ENCODE measurements around the gene TMEM222. TPM values are rescaled to one million over a fixed set of nuclear protein-coding genes. Genes with fewer than 3 reads are reported as not detected.

The TMEM222 gene
- total RNA-seq, 1 experiment from 2014 or later = 57.4 TPM

DNA sequence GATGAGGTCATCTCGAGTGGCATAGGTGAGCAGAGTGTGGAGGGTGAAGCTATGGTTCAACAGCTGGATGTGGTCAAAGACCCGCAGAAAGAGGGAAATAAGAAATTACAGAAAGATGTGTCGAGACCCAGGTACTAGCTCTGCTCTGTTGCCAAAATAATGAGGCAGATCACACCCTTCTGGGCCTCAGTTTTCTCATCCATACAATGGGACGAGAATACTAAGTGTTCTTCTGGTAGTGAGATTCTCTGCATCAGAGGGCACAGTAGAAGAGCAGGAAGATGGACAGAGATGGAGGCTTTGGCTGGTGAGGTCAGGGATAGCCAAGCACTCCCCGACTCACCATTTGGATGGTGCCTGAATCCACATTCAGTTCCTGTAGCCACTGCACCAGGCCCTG, 33.7 kb downstream of the TMEM222 start:
- ChIA-PET POLR2A (ENCODE audit: unreplicated experiment) (no interaction called here), CTCF (no interaction called here)
- Histone ChIP-seq H3K9ac (ENCODE audit: low read length) (no peak overlapping the region), H4K20me1 (ENCODE audit: low read length) (no peaks in the 10 kb centered on the region), H3K27me3 (ENCODE audit: low read length) (no peaks in the 10 kb centered on the region), H3K27ac (ENCODE audit: low read length) (no peak overlapping the region), H3K4me2 (ENCODE audit: low read length) (no peak overlapping the region), H3K79me2 (ENCODE audit: low read length) (no peaks in the 10 kb centered on the region), H2AFZ (ENCODE audit: low read length) (no peak overlapping the region), H3K9me2 (replicated peaks; ENCODE audit: low read length) (no peaks in the 10 kb centered on the region), H3F3A (ENCODE audit: low read length, unreplicated experiment) (no peaks in the 10 kb centered on the region), H3K9me3 (ENCODE audit: low read length) (no peaks in the 10 kb centered on the region), H3K36me3 (ENCODE audit: low read depth, low read length) (peaks cover 12% of the 10 kb centered on the region), H3K4me3 (ENCODE audit: low read length) (no peak overlapping the region), H3K4me1 (ENCODE audit: insufficient read depth, low read length) (no peaks in the 10 kb centered on the region)
- TF ChIP-seq EZH2 (IDR thresholded peaks at IDR 0.05; ENCODE audit: low read length, unreplicated experiment) (no peak), EZH2phosphoT487 (IDR thresholded peaks at IDR 0.05; ENCODE audit: borderline replicate concordance, low read length) (no peak)
- TF ChIP-seq, protein P1, sequence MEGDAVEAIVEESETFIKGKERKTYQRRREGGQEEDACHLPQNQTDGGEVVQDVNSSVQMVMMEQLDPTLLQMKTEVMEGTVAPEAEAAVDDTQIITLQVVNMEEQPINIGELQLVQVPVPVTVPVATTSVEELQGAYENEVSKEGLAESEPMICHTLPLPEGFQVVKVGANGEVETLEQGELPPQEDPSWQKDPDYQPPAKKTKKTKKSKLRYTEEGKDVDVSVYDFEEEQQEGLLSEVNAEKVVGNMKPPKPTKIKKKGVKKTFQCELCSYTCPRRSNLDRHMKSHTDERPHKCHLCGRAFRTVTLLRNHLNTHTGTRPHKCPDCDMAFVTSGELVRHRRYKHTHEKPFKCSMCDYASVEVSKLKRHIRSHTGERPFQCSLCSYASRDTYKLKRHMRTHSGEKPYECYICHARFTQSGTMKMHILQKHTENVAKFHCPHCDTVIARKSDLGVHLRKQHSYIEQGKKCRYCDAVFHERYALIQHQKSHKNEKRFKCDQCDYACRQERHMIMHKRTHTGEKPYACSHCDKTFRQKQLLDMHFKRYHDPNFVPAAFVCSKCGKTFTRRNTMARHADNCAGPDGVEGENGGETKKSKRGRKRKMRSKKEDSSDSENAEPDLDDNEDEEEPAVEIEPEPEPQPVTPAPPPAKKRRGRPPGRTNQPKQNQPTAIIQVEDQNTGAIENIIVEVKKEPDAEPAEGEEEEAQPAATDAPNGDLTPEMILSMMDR (conservative IDR thresholded peaks at IDR 0.05; ENCODE audit: low read depth, low read length) = no peak
- BruUV-seq (replicated peaks) = no TSS peak
- ATAC-seq (no peak), DNase-seq (no peak)
- intact Hi-C loops (cut with micrococcal nuclease) = no loop called here

- ATAC-seq = no peak
- no peaks in the 10 kb centered on the region for H3K9me3 ChIP-seq (ENCODE audit: low read length)
- intact Hi-C loops (cut with micrococcal nuclease) = no loop called here
- peaks cover 12% of the 10 kb centered on the region for H3K36me3 ChIP-seq (ENCODE audit: low read depth, low read length)
- no peak for DNase-seq
- BruUV-seq (replicated peaks) = no TSS peak
- H3K27ac ChIP-seq (ENCODE audit: low read length) = no peak overlapping the region
- no peaks in the 10 kb centered on the region for H3K27me3 ChIP-seq (ENCODE audit: low read length)
- no peak overlapping the region for H3K9ac ChIP-seq (ENCODE audit: low read length)
- H3K4me3 ChIP-seq (ENCODE audit: low read length) = no peak overlapping the region
- no peaks in the 10 kb centered on the region for H3F3A ChIP-seq (ENCODE audit: low read length, unreplicated experiment)
- ChIA-PET POLR2A (ENCODE audit: unreplicated experiment) (no interaction called here), CTCF (no interaction called here)
- no peaks in the 10 kb centered on the region for H3K79me2 ChIP-seq (ENCODE audit: low read length)
- no peak for TF ChIP-seq EZH2 (IDR thresholded peaks at IDR 0.05; ENCODE audit: low read length, unreplicated experiment)
- H3K9me2 ChIP-seq (replicated peaks; ENCODE audit: low read length) = no peaks in the 10 kb centered on the region
- no peaks in the 10 kb centered on the region for H4K20me1 ChIP-seq (ENCODE audit: low read length)
- H3K4me2 ChIP-seq (ENCODE audit: low read length) = no peak overlapping the region
- H3K4me1 ChIP-seq (ENCODE audit: insufficient read depth, low read length) = no peaks in the 10 kb centered on the region
- H2AFZ ChIP-seq (ENCODE audit: low read length) = no peak overlapping the region
Observed at GRCh38 chr1:27356277-27356618, 34.3 kb downstream of the TMEM222 start.

DNA sequence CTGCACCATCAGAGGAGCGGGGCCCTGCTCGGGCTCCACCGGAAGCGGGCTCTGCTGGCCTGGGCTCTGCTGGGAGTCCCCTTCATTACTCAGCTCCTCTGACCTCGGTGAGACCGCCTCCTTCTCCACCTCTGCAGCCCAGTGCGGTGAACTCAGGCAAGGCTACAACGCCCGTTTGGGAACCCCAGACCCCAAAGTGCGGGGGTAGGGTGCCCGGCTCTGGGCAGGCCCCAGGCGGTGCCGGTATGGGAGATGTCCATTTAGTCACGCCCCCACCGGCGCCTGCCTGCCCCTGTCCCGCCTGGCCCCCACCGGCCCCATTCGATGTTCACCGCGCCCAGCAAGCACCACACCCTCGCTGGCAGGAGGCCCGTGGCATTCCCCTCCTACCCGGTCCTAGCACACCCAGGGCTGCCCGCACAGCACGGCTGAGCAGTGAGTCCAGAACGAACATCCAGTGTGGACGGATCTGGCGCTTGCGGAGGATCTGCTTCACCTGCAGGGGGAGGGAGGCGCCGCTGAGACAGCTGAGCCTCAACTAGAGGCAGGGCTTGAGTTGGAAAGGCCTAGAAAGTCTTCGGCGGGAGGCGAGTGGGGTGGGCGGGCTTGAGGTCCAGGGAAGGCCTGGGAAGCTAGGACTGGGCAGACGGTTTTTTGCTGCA, 34.8 kb downstream of the TMEM222 start:
- Histone ChIP-seq H3K9me3 (ENCODE audit: low read length) (no peaks in the 10 kb centered on the region), H3K9ac (ENCODE audit: low read length) (no peak overlapping the region), H3K36me3 (ENCODE audit: low read depth, low read length) (peaks cover 12% of the 10 kb centered on the region), H3F3A (ENCODE audit: low read length, unreplicated experiment) (no peaks in the 10 kb centered on the region), H4K20me1 (ENCODE audit: low read length) (no peaks in the 10 kb centered on the region), H3K79me2 (ENCODE audit: low read length) (no peaks in the 10 kb centered on the region), H2AFZ (ENCODE audit: low read length) (no peak overlapping the region), H3K27me3 (ENCODE audit: low read length) (no peaks in the 10 kb centered on the region), H3K9me2 (replicated peaks; ENCODE audit: low read length) (no peaks in the 10 kb centered on the region), H3K4me2 (ENCODE audit: low read length) (no peak overlapping the region), H3K27ac (ENCODE audit: low read length) (no peak overlapping the region), H3K4me3 (ENCODE audit: low read length) (no peak overlapping the region), H3K4me1 (ENCODE audit: insufficient read depth, low read length) (no peaks in the 10 kb centered on the region)
- intact Hi-C loops (cut with micrococcal nuclease) = no loop called here
- TF ChIP-seq, protein P1 (conservative IDR thresholded peaks at IDR 0.05; ENCODE audit: low read depth, low read length) = no peak
- TF ChIP-seq EZH2phosphoT487 (IDR thresholded peaks at IDR 0.05; ENCODE audit: borderline replicate concordance, low read length) = no peak
- TF ChIP-seq EZH2 (IDR thresholded peaks at IDR 0.05; ENCODE audit: low read length, unreplicated experiment) = no peak
- ATAC-seq = no peak
- ChIA-PET POLR2A (ENCODE audit: unreplicated experiment) (no interaction called here), CTCF (no interaction called here)
- no TSS peak for BruUV-seq (replicated peaks)
- no peak for DNase-seq

Measured in PC-3 (cell line).